Measurements from ENCODE around the gene FAM151A. TPM values are rescaled to one million over a fixed set of nuclear protein-coding genes. Genes with fewer than 3 reads are reported as not detected.

Gene FAM151A
- not detected for total RNA-seq

DNA sequence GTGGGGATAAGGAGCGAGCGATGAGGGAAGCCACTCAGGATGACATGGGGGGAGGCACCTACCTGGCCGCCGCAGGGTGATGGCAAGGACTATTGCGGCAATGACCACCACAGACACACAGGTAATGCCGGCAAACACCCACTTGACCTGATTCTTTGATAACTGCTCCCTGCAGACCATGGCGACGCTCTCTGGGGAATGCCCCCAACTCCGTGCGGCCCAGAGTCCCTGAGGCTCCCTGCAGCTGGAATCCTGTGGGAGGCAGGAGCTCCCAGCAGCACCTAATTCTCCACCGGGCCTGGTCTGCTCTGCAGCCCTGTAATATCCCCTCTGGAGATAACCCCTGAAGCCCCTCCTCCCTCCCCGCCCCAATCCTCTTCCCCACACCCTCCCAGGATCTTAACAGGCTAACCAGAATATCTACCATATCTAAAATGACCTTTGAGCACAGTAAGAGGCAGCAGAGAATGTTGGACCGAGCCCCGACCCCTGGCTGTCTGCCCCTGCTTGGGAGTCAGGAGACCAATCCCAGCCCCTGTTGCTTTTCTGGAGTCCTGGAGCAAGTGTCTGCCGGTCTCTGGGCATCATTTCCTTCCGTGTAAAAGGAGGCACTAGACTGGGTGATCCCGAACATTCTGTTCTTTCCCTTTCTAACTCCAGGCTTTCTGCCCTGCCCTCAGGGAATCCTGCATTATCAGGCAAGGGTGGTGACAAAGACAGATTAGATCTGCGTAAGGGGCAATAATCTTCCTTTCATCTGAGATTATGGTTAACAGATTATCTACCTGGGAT is at the start of gene FAM151A:
TSS of gene FAM151A (minus strand) at position 310 of the 792 bp plus-strand sequence. CDS start at position 180, 130 bp downstream.
- DNase-seq (ENCODE audit: low read depth in 2 of 3, low spot score in 2 of 3) = no peak

DNA sequence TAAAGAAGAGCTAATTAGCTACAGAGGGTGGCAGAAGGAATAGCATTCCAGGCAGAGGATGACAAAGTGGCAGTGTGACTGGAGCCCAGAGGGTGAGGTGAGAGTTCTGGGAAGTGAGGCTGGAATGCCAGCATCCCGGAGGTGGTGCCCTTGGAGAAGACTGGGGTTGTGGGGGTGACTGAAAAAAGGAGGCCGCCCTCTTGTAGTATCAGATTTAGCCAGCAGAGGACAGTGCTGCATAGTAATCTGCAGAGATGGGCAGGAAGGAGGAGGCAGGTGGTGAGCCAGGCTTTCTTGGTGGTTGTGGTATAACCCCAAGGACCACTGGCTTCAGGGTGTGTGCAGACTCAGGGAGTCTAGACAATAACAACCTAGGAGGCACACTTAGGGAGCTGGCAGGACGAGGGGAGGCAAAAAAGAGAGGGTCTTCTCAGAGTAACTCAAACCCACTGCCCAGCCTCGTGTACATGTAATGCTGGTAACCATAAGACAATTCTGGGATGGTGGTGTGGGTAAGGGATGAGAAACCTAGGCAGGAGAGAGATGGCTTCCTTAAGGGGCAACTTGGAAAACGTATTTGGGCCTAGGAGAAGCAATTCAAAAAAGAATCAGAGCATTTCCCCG is 48.8 kb upstream of the FAM151A start:
- DNase-seq (ENCODE audit: low read depth in 2 of 3, low spot score in 2 of 3) = peak; percentile 15 to 28 (median 26)

GRCh38 chr1:54668567-54668966 is 45.2 kb upstream of the FAM151A start:
- no peak for DNase-seq (ENCODE audit: low read depth in 2 of 3, low spot score in 2 of 3)

GRCh38 chr1:54667797-54668196 is 44.5 kb upstream of the FAM151A start:
- DNase-seq (ENCODE audit: low read depth in 2 of 3, low spot score in 2 of 3) = no peak

GRCh38 chr1:54666333-54666732 is 43.0 kb upstream of the FAM151A start:
- no peak for DNase-seq (ENCODE audit: low read depth in 2 of 3, low spot score in 2 of 3)

DNA sequence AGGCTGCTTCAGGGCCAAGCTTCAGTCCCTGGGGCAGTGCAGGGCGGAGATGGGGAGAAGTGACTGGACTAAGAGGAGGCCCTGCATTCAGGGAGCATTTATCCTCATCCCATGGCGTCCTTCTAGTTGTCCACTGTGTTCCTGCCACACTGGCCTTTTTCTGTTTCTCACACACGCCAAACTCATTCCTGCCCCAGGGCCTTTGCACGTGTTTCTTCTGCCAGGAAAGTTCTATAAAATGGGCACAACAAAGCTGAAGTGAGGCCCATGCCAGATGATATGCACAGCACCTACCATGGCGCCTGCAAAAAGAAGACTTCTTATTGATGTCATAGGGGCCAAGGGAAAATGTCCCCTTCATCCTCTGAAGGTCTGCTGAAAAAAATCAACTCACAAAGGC is 42.5 kb upstream of the FAM151A start:
- DNase-seq (ENCODE audit: low read depth in 2 of 3, low spot score in 2 of 3) = no peak

- DNase-seq (ENCODE audit: low read depth in 2 of 3, low spot score in 2 of 3) = no peak
These were observed 41.0 kb upstream of the FAM151A start for GRCh38 chr1:54664364-54664763.

DNA sequence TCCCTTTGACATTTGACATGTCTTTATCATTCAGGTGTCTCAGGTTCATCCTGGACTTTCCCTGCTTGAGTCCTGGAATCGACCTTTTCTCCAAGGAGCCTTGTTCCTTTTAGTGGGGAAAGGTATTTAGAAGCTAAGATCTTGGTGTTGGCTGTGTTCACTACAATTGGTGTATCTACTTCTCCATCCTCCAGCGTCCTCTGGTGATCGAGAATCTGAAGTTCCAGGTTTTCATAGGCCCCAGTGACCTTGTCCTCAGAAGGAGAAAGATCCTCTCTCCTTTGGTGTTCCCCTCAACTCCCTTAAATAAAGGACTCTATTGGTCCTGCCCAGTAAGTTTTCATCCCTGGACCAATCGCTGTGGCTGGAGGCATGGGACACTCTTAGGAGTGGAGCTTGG is 40.4 kb upstream of the FAM151A start:
- DNase-seq (ENCODE audit: low read depth in 2 of 3, low spot score in 2 of 3) = no peak

- DNase-seq (ENCODE audit: low read depth in 2 of 3, low spot score in 2 of 3) = no peak
These were observed 35.0 kb upstream of the FAM151A start for GRCh38 chr1:54658164-54658913.

- DNase-seq (ENCODE audit: low read depth in 2 of 3, low spot score in 2 of 3) = no peak
These were observed 29.7 kb upstream of the FAM151A start for GRCh38 chr1:54653036-54653435.

GRCh38 chr1:54652168-54652567 is 28.8 kb upstream of the FAM151A start:
- peak in 1 of 3 donors; percentile 45 for DNase-seq (ENCODE audit: low read depth in 2 of 3, low spot score in 2 of 3)

- no peak for DNase-seq (ENCODE audit: low read depth in 2 of 3, low spot score in 2 of 3)
These were observed 28.3 kb upstream of the FAM151A start for GRCh38 chr1:54651608-54652007.

GRCh38 chr1:54650417-54650816 is 27.1 kb upstream of the FAM151A start:
- no peak for DNase-seq (ENCODE audit: low read depth in 2 of 3, low spot score in 2 of 3)

DNA sequence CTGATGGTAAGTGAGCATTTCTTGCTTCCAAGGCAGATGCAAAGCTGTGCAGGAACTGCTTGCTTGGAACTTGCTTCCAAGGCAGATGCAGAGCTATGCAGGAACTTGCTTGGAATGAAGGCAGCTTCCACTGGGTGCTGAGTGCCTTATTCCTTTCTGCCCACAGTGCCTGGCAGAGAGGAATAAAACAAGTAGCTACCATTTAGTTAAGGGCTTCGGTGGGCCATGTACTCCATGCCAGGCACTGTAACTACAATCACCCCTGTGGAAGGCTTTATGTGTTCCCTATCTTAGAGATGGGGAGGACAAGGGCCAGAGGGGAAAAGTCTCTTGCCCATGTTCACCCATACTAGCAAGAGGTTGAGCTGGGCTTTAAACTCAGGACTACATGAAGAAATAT is 26.6 kb upstream of the FAM151A start:
- DNase-seq (ENCODE audit: low read depth in 2 of 3, low spot score in 2 of 3) = no peak

DNA sequence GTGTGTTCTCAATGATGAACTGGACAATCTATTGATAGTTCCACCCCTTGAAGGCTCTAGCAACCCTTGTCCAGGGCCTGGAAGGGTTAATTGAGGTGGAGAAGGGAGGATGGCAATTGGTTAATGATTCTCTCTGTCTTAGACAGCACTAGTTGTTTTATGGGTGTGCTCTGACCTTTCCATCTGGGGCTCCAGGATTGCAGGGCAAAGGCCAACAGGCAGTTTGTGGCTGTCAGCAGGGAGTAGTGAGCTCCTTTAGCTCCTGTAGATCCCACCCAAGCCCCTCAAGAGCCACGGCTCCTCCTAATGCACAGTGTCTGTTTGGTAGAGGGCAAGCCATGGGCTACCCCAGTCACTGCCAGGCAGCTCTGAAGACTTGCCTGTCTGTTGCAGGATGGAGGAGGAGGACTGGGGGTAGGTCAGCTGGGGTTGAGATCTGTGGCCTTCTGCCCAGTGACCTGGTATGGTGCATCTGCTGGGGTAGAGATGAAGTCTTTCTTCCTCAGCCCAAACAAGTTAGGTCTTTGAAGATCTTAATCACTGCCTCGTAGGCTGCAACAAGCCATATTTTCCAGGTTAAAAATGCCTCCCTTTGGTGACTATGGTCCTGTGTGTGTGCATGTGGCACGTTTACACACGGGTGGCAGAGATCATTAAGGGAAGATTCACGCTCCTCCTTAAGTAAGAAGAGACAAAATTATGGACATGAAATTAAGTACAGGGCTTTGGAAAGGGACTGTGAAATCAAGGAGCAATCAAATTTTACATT is 26.0 kb upstream of the FAM151A start:
- DNase-seq (ENCODE audit: low read depth in 2 of 3, low spot score in 2 of 3) = no peak

DNA sequence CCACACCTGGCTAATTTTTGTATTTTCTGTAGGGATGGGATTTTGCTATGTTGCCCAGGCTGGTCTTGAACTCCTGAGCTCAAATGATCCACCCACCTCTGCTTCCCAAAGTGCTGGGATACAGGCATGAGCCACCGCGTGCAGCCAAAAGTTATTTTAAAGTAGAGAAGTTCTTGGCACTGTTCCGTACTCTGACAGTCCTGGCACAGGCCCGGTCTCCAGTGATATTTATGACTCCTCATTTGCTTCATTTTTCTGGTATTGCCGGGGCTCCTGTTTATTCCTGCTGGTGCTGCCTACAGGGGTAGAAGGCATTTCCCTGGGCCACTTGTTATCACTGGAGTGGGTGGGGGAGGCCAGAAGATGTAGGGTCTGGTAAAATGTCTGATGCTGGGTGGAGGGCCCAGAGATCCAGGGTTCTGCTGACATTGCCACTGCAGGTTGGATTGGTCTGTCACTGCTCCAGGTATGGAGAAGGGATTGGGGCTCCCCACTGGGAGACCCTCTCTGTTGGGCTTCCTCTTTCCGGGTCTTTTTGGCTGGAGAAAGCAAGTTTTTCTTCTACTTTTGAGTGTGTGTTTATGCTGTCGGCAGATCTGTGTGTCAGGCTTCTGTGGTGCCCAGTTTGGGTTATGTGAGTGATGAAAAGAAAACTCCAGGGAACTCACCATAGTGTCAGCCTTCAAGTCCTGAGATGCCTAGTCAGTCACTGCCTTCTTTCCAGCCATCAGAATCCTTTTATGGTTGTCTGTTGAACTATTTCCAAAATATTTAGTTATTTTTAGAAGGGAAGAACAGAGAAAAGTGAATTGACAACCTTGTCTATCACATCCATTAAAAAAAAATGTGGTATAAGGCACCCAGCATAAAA is 22.7 kb upstream of the FAM151A start:
- DNase-seq (ENCODE audit: low read depth in 2 of 3, low spot score in 2 of 3) = no peak

DNA sequence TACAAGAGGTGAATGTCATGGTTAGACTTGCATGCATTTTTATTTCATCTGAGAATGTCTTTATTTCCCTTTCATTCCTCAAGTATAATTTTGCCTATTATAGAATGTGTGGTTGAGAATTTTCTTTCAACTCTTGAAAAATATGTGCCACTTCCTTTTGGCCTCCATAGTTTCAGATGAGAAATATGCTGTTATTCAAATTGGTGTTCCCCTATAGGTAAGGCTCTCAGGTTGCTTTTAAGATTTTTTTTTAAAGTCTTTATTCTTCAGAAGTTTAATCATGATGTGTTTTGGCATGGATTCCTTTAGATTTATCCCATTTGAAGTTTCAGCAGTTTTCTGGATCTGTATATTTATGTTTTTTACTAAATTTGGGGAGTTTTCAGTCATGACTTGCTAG is 20.4 kb upstream of the FAM151A start:
- no peak for DNase-seq (ENCODE audit: low read depth in 2 of 3, low spot score in 2 of 3)

DNA sequence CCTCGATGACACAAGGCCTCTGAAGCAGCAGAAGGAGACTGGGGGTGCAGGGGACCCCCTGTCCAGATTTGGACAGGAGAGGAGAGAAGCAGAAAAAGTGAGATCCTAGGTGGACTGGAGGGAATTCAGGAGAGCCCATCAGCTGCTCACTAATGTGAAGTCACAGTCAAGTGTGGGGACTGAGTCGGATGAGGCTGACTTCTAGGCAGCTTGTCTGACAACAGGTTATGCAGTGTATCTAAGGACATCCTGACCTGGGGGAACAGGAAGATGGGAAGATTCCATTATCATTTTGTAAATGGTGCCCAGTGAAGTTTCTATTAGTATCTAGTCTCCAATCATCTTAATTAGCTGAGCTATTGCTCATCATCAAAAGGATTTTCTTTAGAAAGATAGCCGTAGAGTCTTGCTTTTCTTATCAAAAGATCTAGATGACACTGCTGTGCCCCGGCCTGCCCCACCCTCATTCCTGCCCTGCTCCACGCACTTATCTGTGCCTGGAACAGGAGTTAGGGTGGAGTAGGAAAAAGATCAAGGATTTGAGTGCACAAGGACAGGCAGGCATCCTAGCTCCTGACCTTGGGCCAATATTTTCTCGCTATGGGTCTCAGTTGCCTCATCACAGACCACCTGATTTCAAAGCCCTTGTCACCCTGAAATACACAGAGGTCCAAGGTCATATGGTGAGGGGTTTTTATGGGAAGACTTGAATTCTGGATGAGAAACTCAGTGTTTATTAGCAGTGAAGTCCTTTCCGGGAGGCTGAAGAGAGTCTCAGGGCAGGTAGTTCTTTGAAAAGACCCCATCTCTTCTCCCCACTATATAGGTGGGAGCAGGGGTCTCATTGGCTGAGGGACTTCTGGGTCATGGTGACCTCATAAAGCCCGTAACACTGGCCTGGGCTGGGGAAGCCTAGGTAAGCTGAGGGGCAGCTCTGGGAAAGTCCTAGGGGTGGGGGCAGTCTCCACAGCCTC is 17.8 kb upstream of the FAM151A start, which contains the start of gene MROH7:
TSS of gene MROH7 (plus strand) at position 924 of the 974 bp plus-strand sequence. CDS start 11,141 bp downstream, outside the sequence.
- no peak for DNase-seq (ENCODE audit: low read depth in 2 of 3, low spot score in 2 of 3)

GRCh38 chr1:54640361-54640760 is 17.0 kb upstream of the FAM151A start:
- DNase-seq (ENCODE audit: low read depth in 2 of 3, low spot score in 2 of 3) = no peak
